Subcutaneous abdominal adipose tissue (tissue), 5 donors: ENCODE results near the gene CHMP4B.

ENCODE experiments used
- H3K27ac ChIP-seq: one replicate; pipeline ENCODE4 v1.7.0; 2013; ENCODE audit warnings: low read depth, mild to moderate bottlenecking, inconsistent platforms, low read length, moderate library complexity
- H3K27me3 ChIP-seq, 5 donors: one replicate each; pipeline ENCODE4 v1.7.0; 2013; ENCODE audit warnings: low read length in 5 of 5, inconsistent platforms in 1 of 5; ENCODE audit not compliant: control insufficient read depth in 5 of 5, insufficient read depth in 4 of 5
- H3K36me3 ChIP-seq, 5 donors: one replicate each; pipeline ENCODE4 v1.7.0; 2013; ENCODE audit warnings: low read length in 5 of 5; ENCODE audit not compliant: control insufficient read depth in 5 of 5, insufficient read depth in 5 of 5
- H3K4me1 ChIP-seq, 5 donors: one replicate each; pipeline ENCODE4 v1.7.0; 2013; ENCODE audit warnings: low read length in 5 of 5, mild to moderate bottlenecking in 3 of 5, moderate library complexity in 1 of 5; ENCODE audit not compliant: control insufficient read depth in 5 of 5, insufficient read depth in 5 of 5
- H3K4me3 ChIP-seq, 5 donors: one replicate each; pipeline ENCODE4 v1.7.0; 2013; ENCODE audit warnings: low read length in 5 of 5, low read depth in 1 of 5
- H3K9ac ChIP-seq, 5 donors: one replicate each; pipeline ENCODE4 v1.7.0; 2013; ENCODE audit warnings: low read length in 5 of 5, mild to moderate bottlenecking in 4 of 5, moderate library complexity in 3 of 5
- H3K9me3 ChIP-seq, 5 donors: one replicate each; pipeline ENCODE4 v1.7.0; 2013; ENCODE audit warnings: low read length in 5 of 5; ENCODE audit not compliant: control insufficient read depth in 5 of 5
- donor health status: healthy.
- donor health status: healthy.
- donor health status: healthy.
- donor health status: healthy.
- donor health status: healthy.

Gene CHMP4B

DNA sequence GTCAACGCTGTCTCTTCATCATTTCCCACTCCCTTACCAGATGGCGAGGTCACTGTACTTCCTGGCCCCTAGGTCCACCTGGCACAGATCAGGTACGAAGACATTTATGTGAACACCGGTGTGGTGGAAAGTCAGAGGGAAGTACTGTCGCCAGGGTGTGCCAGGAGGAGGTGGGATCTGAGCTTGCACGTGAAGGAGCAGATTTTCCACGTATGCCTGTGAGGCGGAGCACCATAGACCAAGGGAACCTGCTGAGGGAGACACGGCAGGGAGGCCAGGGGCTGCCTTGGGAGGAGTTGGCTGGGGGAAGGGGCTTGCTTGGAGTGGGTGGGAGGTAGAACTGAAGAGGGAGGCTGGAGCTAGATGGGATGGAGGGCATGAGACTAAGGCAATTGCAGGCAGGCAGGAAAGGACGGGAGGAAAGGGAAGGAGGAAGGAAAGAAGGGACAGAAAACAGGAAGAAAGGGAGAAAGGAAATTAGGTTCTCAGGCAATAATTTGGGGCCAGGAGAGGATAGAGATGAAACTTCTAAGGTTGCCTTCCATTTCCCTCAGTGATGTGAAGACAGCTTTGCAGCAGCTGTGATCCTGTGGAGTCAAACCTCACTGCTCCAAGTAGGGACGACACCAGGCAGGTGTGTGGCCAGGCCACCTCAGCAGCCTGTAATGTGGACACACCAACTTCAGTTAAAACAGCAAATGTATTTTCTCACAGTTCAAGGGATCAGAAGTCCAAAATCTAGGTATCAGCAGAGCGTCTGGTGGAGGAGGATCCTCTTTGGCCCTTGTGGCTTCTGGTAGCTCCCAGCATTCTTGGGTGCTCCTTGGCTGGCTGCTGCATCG, 46.8 kb downstream of the CHMP4B start:
- H3K9me3 ChIP-seq, result no peaks in the 10 kb centered on the region
- H3K9ac ChIP-seq, result peak overlapping the region in 1 of 5 donors; percentile 24
- no peak overlapping the region for H3K4me3 ChIP-seq
- H3K27ac ChIP-seq, result no peak overlapping the region
- H3K4me1 ChIP-seq, result peaks cover 9 to 31% (median 25%) of the 10 kb centered on the region in 5 donors
- peaks cover 0 to 39% (median 33%) of the 10 kb centered on the region in 5 donors for H3K36me3 ChIP-seq
- no peaks in the 10 kb centered on the region for H3K27me3 ChIP-seq

DNA sequence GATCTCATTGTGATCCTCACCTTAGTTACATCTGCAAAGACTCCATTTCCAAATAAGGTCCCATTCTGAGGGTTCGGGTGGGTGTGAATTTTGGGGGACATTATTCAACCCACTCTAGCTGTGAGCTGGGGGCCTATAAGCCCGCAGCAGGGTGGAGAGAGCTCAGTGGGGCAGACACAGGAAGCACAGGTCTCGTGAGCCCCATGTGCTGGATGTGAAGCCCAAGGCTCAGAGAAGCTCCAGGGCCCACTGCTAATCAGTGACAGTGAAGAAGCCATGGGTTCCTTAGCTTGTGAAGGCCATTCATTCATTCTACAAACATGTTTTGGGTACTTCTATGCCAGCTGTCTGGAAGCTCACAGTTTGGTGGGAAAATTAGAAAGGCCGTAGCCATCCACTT, 47.5 kb downstream of the CHMP4B start:
- H3K27me3 ChIP-seq, result no peaks in the 10 kb centered on the region

DNA sequence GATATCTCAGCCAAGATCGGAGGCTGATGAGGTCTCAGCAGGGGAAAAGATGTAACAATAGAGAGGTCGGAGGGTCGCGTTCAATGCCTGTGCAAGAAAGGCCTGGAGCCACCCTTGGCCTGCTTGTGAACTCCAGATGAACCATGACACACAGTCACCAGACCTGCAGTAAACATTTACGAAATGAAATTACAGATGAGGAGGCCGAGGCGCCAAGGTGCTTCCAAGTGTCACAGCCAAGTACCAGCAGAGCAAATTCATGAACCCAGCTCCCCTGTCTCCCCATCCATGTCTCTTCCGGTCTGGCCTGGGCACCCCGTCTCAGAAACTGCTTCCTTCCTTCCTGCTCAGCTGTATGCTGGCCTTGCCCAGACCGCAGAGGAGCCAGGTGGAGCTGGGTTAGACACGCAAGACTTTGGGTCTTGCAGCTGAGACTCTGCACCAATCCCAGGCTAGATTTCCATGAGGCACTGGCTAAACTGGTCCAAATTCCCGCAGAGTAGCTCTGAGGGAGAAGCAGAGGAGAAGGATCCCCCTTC, 48.1 kb downstream of the CHMP4B start:
- no peaks in the 10 kb centered on the region for H3K9me3 ChIP-seq
- H3K36me3 ChIP-seq, result peaks cover 0 to 27% (median 20%) of the 10 kb centered on the region in 5 donors
- H3K4me1 ChIP-seq, result peaks cover 9 to 33% (median 27%) of the 10 kb centered on the region in 5 donors
- H3K9ac ChIP-seq, result no peak overlapping the region
- peak overlapping the region; percentile 20 for H3K27ac ChIP-seq
- no peak overlapping the region for H3K4me3 ChIP-seq
- H3K27me3 ChIP-seq, result no peaks in the 10 kb centered on the region

More for the DNA sequence above, 47.5 kb downstream of the CHMP4B start:
- Histone ChIP-seq H3K9ac (no peak overlapping the region), H3K4me3 (no peak overlapping the region), H3K27ac (peak overlapping the region; percentile 20), H3K9me3 (no peaks in the 10 kb centered on the region), H3K36me3 (peaks cover 0 to 33% (median 26%) of the 10 kb centered on the region in 5 donors), H3K4me1 (peaks cover 9 to 33% (median 27%) of the 10 kb centered on the region in 5 donors)

DNA sequence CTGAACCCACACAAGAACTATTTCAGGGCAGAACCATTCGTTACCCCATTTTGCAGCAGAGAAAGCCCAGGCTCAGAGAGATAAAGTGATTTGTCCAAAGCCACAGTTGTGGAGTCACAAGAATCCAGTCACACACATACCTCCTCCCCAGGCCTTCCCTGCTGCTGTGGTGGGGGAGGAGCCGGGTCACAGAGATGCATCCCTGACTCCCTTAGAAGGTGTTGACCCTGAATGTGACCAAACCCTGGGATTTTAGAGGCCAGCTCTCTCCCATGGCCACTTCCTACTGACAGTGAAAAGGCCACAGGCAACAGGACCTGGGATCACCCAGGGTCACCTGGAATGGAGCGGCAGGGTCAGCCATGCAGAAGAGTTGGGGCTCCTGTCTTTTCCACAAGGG, 48.6 kb downstream of the CHMP4B start:
- H3K4me3 ChIP-seq, result no peak overlapping the region
- no peaks in the 10 kb centered on the region for H3K9me3 ChIP-seq
- H3K4me1 ChIP-seq, result peaks cover 9 to 33% (median 27%) of the 10 kb centered on the region in 5 donors
- no peak overlapping the region for H3K9ac ChIP-seq
- peaks cover 0 to 22% (median 15%) of the 10 kb centered on the region in 5 donors for H3K36me3 ChIP-seq
- H3K27me3 ChIP-seq, result no peaks in the 10 kb centered on the region
- no peak overlapping the region for H3K27ac ChIP-seq

DNA sequence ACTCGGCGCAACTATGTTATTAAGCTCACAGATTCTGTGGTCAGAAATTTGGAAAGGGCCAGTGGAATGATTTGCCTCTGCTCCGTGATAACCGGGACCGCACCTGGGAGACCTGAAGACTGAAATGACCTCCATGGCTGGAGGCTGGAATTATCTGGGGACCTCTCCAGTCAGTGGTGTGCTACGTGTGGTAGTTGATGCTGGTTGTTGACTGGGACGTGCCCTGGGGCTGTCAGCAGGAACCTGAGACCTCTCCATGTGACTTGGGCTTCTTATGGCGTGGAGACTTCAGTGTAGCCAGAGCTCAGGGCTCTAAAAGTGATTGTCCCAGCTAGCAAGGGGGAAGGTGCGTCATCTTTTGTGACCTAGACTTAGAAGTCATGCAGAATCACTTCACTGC, 50.3 kb downstream of the CHMP4B start:
- Histone ChIP-seq H3K36me3 (peaks cover 0 to 8% (median 5%) of the 10 kb centered on the region in 5 donors), H3K27me3 (no peaks in the 10 kb centered on the region)

DNA sequence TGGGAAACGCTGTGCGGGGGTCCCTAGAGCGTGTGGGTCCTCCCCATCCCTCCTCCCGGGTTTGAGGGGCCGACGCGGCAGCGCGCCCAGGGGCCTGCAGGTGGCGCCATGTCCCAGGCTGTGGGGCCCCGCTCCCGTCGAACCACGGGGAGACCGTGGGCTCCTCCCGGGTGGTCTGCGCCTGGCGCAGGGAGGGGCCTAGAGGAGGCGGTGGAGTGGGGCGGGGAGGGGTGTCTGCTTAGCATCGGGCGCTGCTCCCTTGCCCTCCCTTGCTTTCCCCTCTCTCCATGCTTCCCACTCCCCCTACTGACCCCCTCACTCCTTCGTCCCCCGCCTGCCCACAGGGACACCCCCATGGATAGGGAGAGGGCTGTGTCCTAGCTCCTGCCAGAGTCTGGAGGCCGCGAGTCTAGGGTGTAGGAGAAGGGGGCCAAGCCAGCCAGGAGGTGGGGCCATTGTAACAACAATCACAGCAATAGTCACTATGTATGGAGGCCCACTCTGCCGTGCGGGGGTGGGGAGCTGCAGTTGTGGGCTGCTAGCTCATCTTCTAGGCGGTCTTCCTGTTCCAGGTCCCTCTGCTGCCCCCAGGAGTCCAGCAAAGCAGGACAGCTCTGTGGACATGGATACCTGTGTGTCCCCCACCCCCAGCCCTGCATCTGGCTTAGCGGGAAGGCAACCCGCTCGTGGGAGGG, 51.7 kb downstream of the CHMP4B start:
- no peak overlapping the region for H3K27ac ChIP-seq
- H3K4me1 ChIP-seq, result peaks cover 9 to 28% (median 24%) of the 10 kb centered on the region in 5 donors
- H3K4me3 ChIP-seq, result peak overlapping the region in 2 of 5 donors; percentile 1 to 2

More for the DNA sequence above, 50.3 kb downstream of the CHMP4B start:
- no peak overlapping the region for H3K9ac ChIP-seq
- peaks cover 9 to 33% (median 27%) of the 10 kb centered on the region in 5 donors for H3K4me1 ChIP-seq
- no peak overlapping the region for H3K27ac ChIP-seq
- H3K9me3 ChIP-seq, result no peaks in the 10 kb centered on the region
- no peak overlapping the region for H3K4me3 ChIP-seq

DNA sequence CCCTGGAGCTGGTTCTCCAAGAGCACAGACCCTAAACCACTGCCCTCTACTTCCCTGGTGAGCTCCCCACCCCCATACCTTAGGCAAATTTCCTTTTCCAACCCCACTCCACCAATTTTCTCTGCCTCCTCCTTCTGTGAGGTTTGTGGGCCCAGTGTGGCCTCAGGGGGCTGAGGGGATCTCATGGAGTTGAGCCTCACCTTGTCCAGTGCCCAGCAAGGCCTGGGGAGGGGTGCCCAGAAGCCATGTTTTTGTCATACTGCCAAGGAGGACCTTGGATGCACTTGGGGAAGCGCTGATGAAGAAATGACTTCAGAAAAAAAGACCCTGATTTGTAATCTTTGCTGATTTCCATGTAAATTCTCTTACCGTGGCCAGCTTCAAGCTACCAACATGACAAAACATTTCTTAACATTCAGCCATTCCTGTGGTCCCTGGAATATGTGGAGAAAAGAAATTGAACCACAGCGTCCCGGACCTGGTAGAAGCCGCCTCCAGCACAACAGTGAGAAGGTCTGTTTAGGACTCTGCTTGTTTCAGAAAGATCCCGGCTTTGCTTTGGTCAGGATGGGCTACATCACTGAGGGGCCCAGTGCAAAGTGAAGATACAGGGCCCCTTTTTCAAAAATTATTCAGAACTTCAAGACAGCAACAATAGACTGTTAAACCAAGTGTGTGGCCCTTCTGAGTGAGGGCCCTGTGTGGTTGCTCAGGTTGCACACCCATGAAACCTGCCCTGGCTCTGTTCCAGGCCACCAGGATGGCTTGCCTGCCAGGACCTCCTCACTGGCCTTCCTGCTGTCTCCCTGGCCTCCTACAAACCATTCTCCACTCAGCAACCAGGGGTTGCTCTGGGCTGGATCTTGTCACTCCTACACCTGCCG, 52.5 kb downstream of the CHMP4B start:
- Histone ChIP-seq H3K27ac (no peak overlapping the region), H3K4me1 (peaks cover 9 to 21% (median 19%) of the 10 kb centered on the region in 5 donors), H3K36me3 (no peaks in the 10 kb centered on the region), H3K9ac (peak overlapping the region in 1 of 5 donors; percentile 23), H3K27me3 (peaks cover 0 to 3% (median 0%) of the 10 kb centered on the region in 5 donors), H3K9me3 (no peaks in the 10 kb centered on the region), H3K4me3 (no peak overlapping the region)

More for the DNA sequence above, 51.7 kb downstream of the CHMP4B start:
- no peaks in the 10 kb centered on the region for H3K27me3 ChIP-seq
- H3K9me3 ChIP-seq, result no peaks in the 10 kb centered on the region
- H3K36me3 ChIP-seq, result no peaks in the 10 kb centered on the region
- peak overlapping the region in 2 of 5 donors; percentile 23 to 36 for H3K9ac ChIP-seq

DNA sequence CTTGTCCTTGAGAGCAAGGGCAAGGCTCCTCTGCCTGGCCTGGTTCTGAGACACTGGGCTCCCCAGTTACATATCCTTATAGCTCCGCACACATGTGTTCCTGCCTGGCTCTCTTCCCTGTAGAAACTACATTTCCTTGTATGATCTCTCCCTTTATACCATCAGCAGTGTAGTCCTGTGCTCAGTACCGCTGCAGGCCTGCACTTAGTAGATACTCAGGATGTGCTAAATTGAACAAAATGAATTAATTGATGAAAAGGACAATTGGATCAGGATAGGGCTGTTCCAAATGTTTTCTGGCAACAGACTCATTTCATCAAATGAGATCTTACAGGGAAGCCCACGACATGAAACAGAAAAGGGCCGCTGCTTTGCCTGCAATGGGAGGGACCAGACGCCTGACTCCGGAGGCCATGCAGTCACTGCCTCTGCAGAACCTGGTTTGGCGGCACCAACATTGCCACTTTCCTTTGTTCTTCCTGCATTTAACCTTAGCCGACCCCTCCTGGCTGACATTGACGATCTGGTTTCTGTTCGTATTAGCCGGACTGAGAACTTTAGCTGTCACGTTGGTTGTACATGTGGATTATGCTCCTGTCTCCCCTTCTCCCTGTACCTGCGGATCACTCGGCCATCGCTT, 53.3 kb downstream of the CHMP4B start:
- H3K36me3 ChIP-seq, result no peaks in the 10 kb centered on the region
- H3K4me3 ChIP-seq, result no peak overlapping the region
- no peak overlapping the region for H3K27ac ChIP-seq
- peaks cover 4 to 13% (median 11%) of the 10 kb centered on the region in 5 donors for H3K4me1 ChIP-seq
- no peaks in the 10 kb centered on the region for H3K9me3 ChIP-seq
- H3K9ac ChIP-seq, result no peak overlapping the region
- H3K27me3 ChIP-seq, result peaks cover 0 to 3% (median 0%) of the 10 kb centered on the region in 5 donors

DNA sequence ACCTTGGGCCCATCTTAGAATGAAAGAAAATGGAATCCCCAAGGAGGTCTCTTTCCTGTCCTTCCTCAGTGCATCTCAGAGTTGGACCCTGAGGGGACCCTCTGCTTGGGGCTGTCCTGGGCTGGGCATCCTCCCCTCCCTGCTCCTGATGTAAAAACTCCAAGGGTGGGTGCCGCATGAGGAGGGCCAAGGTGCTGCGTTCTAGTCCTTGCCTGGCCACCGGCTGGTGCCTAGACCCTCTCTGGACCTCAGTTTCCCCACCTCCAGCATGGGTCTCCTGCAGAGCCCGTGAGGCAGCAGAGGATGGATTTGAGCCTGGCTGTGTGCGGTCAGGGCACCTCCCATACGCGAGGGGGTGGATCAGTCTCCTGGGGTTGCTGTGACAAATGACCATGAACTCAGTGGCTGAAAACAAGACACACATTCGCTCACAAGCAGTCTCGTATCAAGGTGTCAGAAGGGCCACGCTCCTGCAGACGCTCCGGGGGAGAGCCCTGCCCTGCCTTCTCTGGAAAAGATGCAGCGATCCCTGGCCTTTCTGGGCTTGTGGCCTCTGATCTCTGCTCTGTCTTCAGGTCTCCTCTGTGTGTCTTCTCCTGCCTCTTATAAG, 54.7 kb downstream of the CHMP4B start:
- Histone ChIP-seq H3K36me3 (no peaks in the 10 kb centered on the region), H3K4me1 (peaks cover 0 to 9% (median 7%) of the 10 kb centered on the region in 5 donors), H3K9me3 (no peaks in the 10 kb centered on the region), H3K4me3 (no peak overlapping the region), H3K27ac (no peak overlapping the region), H3K9ac (no peak overlapping the region), H3K27me3 (peaks cover 0 to 3% (median 0%) of the 10 kb centered on the region in 5 donors)
